Activated CD4-positive, alpha-beta T cell treated with anti-CD3 and anti-CD28 coated beads for 1 hour (primary cell): ENCODE results near the gene INSIG2.

Experiments
- DNase-seq: peaks from one replicate; pipeline ENCODE4 v3.0.0-alpha.2; 2020

INSIG2 gene

DNA sequence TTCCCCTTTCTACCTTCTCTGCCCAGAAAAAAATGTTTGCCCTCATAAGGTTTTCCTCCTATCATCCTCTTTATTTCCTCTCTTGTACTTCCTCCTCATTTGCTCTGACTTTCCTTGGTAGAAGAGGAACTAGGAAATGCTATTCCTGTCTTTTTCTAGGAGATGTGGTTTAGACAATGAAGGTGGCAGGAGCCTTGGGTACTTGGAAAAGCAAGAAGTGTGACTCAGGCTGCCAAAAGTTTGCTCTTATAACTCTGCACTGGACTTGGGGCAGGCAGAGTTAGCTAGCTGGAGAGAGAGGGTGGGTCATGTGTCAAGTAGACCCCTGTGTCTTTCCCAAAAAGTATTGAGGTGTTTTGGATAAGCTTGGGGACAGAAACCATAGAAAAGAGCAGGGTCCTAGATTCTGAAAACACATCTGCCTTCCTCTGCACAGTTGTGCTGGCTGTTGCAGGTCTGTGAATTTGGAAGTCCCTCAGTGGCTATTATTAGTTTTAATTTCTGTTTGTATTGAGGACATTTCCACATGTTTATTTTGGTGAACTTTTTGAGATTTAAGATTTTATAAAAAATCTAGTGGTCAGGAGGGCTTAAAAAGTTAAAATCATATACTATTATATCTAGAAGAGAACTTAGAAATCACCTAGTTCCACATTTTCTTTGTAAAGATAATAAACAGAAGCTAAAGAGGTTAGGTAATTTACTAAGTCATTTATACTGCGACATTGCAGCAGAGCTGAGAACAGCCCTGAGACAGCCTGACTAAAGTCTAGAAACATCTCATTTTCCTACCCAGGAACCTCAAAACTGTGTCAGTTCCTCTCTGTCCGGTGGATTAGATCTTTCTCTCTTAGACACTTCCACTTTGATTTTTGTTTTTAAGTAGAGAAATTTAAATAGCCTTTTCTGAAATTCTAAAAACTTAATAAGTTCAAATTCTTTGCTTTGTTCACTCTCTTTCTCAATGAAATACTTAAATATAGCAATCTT, 16.0 kb downstream of the INSIG2 start:
- no peak for DNase-seq

DNA sequence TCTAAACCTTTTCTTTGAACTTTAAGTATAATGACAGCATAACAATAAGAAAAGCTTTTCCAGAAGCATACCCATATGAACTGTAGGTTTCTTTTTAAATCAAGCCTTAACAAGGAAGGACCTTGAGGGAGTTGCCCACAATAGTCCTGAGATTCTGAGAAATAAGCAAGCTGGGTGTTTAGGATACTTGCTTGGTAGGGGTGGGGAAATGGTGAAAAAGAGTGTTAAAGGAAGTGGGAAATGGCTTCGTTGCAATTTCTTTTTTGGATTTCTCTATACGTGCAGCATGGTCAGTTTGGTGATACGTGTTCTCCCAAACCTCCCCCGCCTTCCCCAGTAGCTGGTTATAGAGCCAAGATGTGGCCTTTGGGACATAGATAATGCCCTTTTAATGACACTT, 17.2 kb downstream of the INSIG2 start:
- no peak for DNase-seq

DNA sequence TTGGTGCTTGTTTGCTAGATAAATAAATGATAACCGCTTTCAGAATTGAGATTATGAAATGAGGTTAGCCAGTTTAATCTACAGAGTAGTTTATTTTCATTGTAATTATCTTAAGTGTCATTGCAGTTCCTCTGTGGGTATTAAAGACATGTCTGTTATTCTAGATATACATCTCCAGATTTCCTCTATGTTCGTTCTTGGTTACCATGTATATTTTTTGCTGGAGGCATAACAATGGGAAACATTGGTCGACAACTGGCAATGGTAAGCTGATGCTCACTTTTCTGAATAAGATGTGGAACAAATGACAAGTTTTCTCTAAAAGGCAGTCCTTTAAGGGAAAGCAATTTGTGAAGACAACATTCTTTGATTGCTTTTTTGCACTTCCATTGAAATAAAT, 18.7 kb downstream of the INSIG2 start:
- DNase-seq, result no peak

DNA sequence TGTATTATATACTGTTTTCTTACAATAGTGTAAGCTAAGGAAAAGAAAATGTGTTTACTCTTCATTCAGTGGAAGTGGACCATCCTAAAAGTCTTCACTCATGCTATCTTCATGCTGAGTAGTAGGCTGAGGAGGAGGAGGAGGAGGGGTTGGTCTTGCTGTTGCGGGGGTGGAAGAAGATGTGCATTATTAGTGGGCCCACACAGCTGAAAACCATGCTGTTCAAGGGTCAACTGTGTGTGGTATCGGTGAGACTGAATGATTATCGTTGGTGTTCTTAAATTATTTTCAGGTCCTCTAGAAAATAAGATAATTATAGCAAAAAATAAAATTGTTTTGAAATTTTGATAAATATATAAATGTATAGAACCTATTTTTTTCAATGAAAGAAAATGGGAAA, 22.0 kb downstream of the INSIG2 start:
- DNase-seq, result no peak

DNA sequence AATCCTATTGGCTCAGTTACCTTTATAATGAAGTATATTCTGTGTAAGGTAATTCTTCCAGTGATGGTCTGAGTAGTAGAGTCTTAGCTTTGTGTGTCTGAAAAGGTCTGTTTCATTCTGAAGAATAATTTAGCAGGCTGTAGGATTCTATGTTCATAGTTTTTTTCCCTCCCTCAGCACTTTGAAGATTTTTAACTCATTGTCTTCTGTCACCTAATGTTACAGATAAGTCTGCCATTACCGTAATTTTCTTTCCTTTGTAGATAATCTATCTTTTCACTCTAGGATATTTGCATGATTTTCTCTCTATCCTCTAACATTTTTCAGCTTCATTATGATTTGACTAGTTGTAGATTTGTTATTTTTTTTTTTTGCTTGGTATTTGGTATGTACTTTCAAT, 22.7 kb downstream of the INSIG2 start:
- no peak for DNase-seq

DNA sequence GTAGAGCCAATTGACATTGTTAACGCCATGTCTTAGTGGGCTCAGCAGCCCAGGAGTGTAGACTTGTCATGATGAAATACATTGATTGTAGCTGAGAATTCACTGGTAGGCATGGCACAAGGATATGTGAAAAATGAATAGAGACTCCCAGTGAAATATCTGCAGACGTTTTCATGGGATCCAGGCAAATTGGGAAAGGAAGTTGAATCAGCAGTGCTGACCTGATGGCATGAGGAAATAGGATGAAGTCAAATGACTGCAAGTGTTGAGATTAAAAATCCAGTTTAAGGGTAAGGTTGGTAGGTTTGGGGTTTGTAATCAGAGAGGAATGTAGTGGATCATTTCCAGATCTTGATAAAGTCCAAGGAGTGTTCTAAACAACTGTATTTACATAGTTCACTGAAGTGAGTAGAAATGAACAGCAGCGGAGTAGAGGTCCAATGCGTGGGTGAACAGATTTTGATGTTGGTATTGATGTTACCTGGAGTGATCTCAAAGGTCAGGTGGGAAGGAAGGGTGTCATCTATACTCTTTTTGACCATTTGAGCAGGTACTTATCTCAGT, 24.6 kb downstream of the INSIG2 start:
- DNase-seq, result no peak

DNA sequence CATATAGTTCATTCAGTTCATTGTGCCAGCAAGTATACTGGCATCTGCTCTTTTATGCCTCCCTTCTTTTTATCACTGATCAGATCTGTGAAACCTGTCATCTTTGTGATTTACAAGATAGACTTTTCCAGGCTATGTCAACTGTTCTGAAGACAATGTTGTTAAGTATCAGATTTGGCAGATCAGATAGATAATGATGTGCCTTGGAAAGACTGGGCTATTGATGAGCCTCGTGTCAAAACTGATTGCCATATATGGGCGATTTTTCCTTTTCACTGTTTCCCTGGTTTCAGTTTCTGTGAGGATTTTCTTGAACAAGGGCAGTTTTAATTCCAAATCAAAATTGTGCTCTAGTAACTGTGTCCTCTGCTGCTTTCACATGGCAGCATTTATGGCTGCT, 26.6 kb downstream of the INSIG2 start:
- no peak for DNase-seq

DNA sequence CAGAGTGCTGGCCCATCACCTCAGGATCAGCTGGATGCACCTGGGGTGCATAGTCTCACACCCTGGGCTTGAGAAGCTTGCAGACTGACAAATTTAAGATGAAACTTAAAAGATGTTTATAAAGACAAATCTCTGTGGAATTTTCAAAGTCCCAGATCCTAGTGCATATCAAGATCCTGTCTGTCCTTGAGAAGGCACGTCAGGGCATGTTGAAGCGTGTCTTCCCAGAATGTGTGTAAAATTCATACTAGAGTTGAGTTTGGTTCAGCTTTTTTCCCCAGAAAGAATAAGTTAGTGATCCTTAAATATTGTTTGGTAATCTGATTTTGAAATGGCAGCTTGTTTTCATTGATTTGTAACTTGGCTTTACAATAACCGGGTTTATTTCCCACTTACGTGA, 27.5 kb downstream of the INSIG2 start:
- no peak for DNase-seq

DNA sequence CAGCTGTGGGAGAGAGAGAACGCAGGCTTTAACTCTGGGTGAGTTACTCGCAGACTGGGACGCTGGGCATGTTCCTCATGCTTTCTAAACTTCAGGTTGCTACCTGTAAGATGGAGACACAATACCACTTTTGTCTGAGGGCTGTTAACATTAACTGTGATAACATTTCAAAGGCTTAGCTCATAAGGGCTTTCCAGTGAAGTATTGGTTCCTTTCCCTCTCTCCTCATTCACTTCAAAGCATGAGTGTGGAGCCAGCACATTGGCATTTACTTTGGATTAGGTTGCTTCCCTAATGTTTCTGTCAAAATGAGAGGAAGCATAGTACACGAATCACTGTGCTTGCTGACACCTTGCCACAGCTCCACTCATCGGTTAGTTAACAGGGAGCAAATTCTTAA, 30.2 kb downstream of the INSIG2 start:
- no peak for DNase-seq

DNA sequence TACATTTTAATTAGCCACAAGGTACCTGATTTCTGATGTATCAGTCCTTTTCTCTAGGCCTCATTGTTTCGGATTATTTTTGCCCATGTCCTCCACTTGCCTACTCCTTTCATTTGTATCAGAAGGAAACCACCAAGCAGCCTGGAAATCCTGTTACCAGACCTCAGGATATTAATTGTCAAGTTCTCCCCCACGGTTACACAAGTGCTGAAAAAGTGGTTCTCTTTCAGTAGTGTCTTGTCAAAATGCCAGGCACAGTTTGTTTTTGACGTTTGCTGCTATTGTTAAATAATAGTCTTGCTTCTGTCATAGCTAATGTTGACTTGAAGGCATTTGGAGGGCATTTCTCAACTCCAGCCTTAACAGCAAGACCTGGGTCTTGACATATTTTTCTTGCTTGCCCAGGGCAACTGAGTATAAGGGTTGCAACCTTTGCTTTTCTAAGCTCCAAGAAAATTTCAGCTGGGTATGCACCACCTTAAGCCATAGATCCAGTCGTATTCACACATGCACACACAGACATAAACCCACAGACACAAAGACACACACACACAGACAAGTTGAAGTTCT, 31.0 kb downstream of the INSIG2 start:
- no peak for DNase-seq

DNA sequence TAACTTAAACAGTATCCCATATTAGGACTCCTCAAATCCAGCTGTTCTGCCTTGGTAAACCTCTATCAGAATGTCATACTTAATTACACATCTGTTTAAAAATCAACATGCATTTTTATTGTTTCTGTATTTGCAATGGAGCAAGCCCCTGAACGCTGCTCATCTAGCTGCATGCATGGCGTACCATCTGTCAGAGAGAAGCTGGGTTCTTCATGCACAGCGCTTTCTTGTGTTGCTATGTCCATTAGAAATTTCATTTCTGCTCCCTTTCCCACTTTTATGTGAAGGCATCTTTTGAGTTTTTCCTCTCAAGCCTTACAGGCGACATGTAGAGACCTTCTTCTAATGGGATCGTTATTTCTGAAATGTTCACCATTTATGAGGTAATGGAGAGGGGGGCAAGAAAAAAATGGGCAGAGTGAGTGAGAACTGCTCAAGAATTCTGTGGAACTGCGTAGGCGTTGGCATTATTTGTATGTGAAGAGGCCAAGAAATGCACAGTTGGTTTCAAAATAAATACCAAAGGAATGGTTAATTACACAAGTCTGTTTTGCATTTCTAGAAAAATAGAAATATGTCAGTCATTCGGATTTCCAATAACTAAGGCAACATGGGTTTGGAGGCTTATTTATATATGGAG, 31.6 kb downstream of the INSIG2 start:
- no peak for DNase-seq

DNA sequence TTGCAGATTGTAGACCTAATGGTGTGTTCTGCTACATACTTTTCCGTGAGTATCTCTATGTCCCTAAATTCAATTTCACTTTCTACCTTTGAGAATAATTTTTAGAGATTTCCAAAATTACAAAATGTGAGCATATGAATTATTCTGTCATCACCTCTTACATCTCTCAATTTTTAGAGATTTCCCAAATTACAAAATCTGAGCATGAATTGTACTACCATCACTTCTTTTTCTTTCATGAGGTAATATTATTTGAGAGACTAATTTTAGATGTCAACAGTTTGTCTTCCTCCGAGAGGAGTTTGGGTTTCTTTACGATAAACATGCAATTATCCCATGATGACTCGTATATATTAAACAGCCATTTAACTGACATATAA, 32.1 kb downstream of the INSIG2 start:
- no peak for DNase-seq

DNA sequence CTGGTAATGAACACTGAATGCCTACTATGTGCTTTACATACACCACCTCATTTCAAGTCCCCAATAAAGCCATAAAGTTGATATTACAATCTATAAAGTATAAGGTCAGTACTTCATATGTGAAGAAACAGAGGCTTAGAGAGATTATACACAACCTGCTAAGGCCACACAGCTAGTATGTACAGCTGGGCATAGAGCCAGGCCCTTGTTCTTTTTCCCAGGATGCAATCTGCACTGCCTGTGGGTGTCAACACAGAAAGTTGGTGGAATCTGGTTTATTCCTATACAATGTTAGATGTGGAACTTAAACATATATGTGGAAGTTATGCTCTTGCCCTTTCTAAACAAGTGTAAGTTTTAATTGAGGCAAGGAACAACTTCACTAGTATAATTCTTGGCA, 32.8 kb downstream of the INSIG2 start:
- DNase-seq, result no peak

DNA sequence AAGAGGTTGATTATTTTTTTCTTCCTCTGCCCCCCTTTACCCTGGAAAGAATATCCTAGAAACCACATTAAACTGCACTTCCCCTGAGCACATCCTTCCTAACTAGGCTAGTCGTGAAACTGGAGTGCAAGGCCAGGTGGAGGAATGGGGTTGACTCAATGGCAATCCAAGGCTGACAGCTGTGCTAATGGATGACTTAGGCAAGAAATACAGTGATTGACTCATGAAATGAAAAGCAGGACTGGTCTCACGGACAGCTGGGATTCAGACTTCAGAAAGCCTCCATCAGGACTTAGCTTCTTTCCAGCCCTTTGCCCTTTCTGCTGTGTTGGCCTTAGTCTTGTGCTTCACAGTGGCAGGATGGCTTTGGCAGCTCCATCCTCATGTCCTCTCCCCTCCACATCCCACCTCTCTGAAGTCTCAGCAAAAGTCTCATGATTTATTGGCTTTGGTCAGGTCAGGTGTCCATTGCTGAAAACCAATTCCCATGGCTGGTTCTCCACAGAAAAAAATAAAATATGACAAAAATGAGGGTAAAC, 33.8 kb downstream of the INSIG2 start:
- DNase-seq, result no peak

DNA sequence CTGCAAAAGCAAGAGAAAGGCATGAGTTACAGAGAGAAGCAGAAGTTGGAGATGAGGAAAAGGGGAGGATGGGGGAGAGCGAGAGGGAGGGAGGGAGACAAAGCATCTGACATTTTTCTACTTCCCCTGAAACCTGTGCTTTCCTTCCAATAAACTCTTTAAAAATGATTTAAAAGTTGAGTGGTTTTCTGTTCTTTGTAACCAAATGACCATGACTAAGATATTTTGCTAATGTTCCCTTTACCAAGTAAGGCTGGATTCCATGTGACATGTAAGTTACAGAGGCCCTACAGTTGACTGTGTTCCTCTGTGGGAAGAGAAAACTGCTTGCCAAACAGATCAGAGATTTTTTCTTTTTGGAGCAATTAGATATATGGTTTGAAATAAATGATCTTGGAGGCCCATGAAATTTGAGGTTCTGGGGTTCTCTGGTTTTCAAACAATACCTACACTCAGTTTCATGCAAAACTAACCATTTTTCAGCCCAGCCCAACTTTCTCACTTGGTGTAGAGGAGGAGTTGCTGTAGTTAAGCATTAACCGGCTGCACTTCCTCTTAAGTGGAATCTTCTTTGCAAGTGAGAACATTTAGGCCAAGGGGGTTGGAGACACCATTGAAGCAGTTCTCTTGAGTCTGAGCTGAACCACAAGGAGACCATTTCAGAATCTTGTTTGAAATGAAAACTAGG, 34.5 kb downstream of the INSIG2 start:
- no peak for DNase-seq

DNA sequence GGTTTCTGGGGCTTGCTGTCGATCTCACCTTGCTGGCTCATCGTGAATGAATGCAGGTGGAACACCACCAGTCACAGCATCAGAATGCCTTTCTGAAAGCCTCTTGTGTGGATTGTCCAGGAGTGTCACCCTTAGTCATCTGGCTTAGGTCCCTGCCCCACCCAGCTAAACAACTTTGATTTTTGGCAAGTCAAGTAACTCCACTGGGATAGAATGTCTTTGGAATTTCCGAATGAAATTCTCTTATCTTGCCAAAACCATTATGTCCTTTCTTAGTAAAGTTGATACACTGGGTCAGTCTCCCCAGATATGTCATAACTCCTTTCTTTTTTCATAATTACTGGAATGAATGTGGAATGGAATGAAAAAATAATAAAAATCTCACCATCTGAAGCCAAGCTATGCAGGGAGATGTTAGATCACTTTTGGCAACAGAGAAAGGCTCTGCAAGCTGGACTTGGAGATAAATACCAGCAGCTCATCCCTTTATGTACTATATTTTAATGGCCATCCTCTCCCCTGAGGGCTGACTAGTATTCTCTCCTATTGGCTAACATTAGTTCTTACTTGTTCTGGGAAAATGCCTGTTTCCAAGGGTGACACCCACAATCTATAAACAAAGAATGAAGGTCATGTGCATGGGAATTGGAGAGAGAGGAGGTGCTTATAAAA, 35.4 kb downstream of the INSIG2 start:
- DNase-seq, result no peak

DNA sequence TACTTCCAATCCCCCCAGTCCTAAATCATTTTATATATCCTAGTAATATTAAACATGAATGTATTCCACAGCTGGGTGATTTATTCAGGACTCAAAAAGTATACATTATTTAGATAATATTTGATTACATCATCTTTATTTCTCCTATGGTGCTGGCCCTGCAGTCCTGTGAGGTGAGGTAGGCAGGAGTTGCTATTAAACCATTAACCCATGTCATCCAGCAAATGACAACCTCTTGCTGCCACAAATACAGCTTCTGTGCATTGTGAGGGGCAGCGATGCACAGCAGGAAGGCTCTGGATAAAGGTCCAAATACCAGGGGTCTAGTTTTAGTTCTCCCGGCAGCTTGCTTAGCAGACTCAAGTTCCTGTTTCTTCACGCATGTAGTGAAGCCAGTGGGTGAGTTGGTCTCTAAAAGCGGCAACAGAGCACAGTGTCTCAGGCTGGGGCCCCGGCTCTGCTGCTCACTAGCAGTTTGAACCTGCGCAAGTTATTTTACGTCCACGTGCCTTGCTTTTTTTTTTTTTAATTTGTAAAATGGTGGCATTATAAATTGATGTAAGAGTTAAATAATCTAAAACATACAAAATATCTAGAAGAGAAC, 36.1 kb downstream of the INSIG2 start:
- no peak for DNase-seq

DNA sequence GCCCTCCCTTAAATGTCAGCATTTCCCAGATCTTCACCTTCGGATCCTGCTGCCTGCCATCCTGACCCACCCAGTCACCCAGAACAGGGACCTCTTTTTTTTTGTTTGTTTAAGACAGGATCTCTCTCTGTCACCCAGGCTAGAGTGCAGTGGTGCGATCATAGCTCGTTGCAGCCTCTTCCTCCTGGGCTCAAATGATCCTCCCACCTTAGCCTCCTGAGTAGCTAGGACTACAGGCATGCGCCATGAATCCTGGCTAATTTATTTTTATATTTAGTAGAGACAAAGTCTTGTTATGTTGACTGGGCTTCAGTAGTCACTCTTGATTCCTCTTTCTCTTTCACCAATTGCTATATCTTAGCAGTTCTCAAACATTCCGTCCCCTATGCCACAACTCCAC, 39.0 kb downstream of the INSIG2 start:
- no peak for DNase-seq

DNA sequence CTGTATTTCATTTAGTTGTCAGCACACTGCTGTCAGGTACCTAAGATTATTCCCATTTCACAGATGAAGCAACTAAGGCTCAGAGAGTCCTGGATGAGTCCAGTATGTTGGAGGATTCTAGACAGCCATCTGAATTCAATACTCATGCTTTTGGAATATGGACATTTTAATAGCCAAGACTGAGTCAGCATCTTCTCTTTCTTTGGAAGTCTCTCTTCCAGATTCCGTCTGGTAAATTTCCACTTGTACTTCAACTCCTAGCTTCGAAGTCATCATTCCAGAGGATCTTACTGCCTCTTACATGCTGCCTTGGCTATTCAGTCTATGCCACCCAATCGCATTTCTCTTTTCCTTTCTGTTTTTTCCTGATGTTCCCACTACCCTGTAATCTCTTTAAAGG, 40.6 kb downstream of the INSIG2 start:
- DNase-seq, result no peak

DNA sequence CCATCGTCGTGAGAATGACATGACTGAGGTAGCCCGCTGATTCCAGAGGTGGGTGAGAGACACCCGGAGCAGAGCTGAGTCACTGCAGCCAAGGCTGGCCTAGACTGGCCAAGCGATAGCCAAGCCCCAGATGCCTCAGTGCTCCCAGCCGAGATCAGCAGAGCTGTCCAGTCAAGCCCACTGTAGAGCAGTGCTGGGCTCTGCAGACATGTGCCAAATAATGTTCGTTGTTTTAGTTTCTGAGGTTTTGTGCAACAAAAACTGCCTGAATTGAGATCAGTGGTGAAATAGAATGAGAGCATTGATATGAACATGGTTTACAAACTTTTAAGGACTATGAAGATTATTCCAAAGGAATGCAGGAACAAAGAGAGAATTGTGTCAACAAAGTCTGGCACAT, 42.1 kb downstream of the INSIG2 start:
- DNase-seq, result no peak

DNA sequence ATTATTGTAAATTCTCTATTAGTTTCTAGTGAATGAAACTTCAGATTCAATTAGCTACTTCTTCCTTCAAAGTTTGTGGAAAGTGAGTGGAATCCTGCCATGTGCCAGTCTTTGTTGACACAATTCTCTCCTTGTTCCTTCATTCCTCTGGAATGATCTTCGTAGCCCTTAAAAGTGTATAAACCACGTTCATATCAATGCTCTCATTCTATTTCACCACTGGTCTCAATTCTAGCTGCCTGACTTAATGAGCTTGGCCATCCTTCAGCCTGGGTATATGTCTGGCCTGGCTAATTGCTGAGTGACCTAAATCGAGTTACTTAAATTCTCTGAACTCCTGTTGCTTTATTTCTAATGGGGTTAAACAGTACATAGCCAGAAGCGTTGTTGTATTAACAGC, 43.5 kb downstream of the INSIG2 start:
- no peak for DNase-seq

DNA sequence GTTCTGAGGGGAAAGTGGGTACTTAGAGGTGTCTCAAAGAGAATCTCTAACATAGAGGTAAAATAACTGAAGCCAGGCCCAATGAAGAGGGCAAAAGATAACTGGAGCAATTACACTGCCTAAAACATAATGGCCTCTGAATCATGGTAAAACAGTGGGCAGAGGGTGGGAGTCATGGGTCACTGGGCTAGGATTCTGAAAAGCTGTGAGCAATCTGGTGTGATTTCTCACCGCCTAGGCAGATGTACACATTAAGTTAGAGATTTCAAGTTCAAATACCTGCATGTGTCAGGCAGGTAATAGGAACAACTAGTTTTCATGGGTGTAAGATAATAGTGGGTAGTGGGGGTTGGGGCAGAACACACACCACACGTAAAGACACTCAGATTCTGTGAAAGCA, 45.6 kb downstream of the INSIG2 start:
- DNase-seq, result no peak
